HG03060 (cell line): ENCODE results near the gene ZNF607.

Experiments used
- ATAC-seq: cut with Tn5 transposase; IDR thresholded peaks from one replicate; pipeline ENCODE4 v1.9.1; 2021; ENCODE audit warnings: low read depth, moderate number of reproducible peaks; ENCODE audit not compliant: unreplicated experiment

Gene ZNF607

GRCh38 chr19:37654629-37655300 is 64.8 kb downstream of the ZNF607 start:
- ATAC-seq, result peak; percentile 22

DNA sequence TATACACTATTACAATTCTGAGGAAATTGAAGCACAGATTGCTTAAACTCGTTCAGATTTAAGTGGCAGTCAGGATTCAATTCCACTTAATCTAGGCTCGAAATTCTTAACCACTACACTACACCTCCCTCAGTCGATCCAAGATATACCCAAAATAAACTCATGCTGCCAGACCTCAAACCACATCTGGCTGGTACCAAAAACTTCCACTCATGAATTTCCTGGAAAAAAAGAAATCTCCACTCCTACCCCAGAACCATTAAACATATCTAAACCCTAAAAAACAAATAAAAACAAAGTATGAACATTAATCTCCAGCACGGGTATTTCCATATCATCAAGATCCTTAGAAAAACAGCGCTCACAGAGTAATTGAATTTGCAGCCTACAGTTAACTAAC is 65.4 kb downstream of the ZNF607 start:
- no peak for ATAC-seq
